NT2/D1 (cell line): Measurements from ENCODE around the gene TFRC.

ENCODE experiments used
- DNase-seq: peaks from one replicate; pipeline ENCODE4 v3.0.0-alpha.2; 2011; ENCODE audit warnings: low read depth, low spot score
- H3K27me3 ChIP-seq: 2 replicates; pipeline ENCODE4 v1.6.0; 2011; ENCODE audit warnings: mild to moderate bottlenecking; ENCODE audit not compliant: insufficient read length, insufficient read depth
- H3K36me3 ChIP-seq: 2 replicates; pipeline ENCODE4 v1.6.1; 2011; ENCODE audit warnings: mild to moderate bottlenecking, low read length, mixed read lengths; ENCODE audit not compliant: insufficient read depth, insufficient read length
- H3K4me1 ChIP-seq: 2 replicates; pipeline ENCODE4 v1.5.1; 2011; ENCODE audit not compliant: insufficient read depth, insufficient read length
- H3K4me3 ChIP-seq: 2 replicates; pipeline ENCODE4 v1.5.1; 2011; ENCODE audit warnings: low read depth; ENCODE audit not compliant: insufficient read length
- H3K9ac ChIP-seq: 2 replicates; pipeline ENCODE4 v1.6.0; 2011; ENCODE audit warnings: low read depth; ENCODE audit not compliant: insufficient read length
- H3K9me3 ChIP-seq: 2 replicates; pipeline ENCODE4 v1.5.1; 2011; ENCODE audit warnings: mild to moderate bottlenecking, low read length; ENCODE audit not compliant: insufficient read depth
- SUZ12 ChIP-seq: IDR thresholded peaks from 2 replicates; pipeline ENCODE4 v1.6.1; 2011; ENCODE audit not compliant: insufficient read length, insufficient read depth; ENCODE audit errors: extremely low read depth
- YY1 ChIP-seq: IDR thresholded peaks from 2 replicates; pipeline ENCODE4 v1.6.1; 2011; ENCODE audit not compliant: insufficient read length, insufficient read depth
- ZNF274 ChIP-seq: IDR thresholded peaks from 2 replicates; pipeline ENCODE4 v1.6.1; 2011; ENCODE audit warnings: mild to moderate bottlenecking, low read depth, low read length

Gene TFRC

GRCh38 chr3:196016485-196016884, 65.4 kb downstream of the TFRC start:
- no peaks in the 10 kb centered on the region for H3K4me1 ChIP-seq
- TF ChIP-seq ZNF274 (no peak), YY1 (no peak), SUZ12 (no peak)
- peaks cover 3% of the 10 kb centered on the region; the same call in 1 of the 2 replicates for H3K9me3 ChIP-seq
- no peaks in the 10 kb centered on the region for H3K36me3 ChIP-seq
- H3K27me3 ChIP-seq: peaks cover 2% of the 10 kb centered on the region
- no peak overlapping the region for H3K9ac ChIP-seq
- DNase-seq: no peak
- no peak overlapping the region for H3K4me3 ChIP-seq

- TF ChIP-seq YY1: no peak
- no peak for TF ChIP-seq ZNF274
- no peak for TF ChIP-seq SUZ12
- Histone ChIP-seq H3K27me3 (peaks cover 2% of the 10 kb centered on the region), H3K36me3 (no peaks in the 10 kb centered on the region), H3K4me1 (no peaks in the 10 kb centered on the region), H3K9ac (no peak overlapping the region), H3K9me3 (peaks cover 4% of the 10 kb centered on the region; the same call in 1 of the 2 replicates), H3K4me3 (no peak overlapping the region)
- DNase-seq: no peak
Measured at GRCh38 chr3:196016059-196016458, 65.8 kb downstream of the TFRC start.

- Histone ChIP-seq H3K27me3 (peaks cover 2% of the 10 kb centered on the region), H3K4me3 (no peak overlapping the region), H3K4me1 (no peaks in the 10 kb centered on the region), H3K9ac (no peak overlapping the region), H3K9me3 (peaks cover 4% of the 10 kb centered on the region; the same call in 1 of the 2 replicates), H3K36me3 (no peaks in the 10 kb centered on the region)
- TF ChIP-seq YY1: no peak
- no peak for TF ChIP-seq SUZ12
- TF ChIP-seq ZNF274: no peak
- no peak for DNase-seq
Measured at GRCh38 chr3:196013587-196014487, 68.1 kb downstream of the TFRC start.

GRCh38 chr3:196012941-196013476, 68.9 kb downstream of the TFRC start:
- H3K9ac ChIP-seq: no peak overlapping the region
- TF ChIP-seq SUZ12 (no peak), ZNF274 (no peak), YY1 (no peak)
- no peak overlapping the region for H3K4me3 ChIP-seq
- peaks cover 4% of the 10 kb centered on the region; the same call in 1 of the 2 replicates for H3K9me3 ChIP-seq
- peaks cover 2% of the 10 kb centered on the region for H3K27me3 ChIP-seq
- DNase-seq: no peak
- no peaks in the 10 kb centered on the region for H3K4me1 ChIP-seq
- no peaks in the 10 kb centered on the region for H3K36me3 ChIP-seq

- no peak overlapping the region for H3K9ac ChIP-seq
- H3K4me3 ChIP-seq: no peak overlapping the region
- peaks cover 4% of the 10 kb centered on the region; the same call in 1 of the 2 replicates for H3K9me3 ChIP-seq
- no peaks in the 10 kb centered on the region for H3K4me1 ChIP-seq
- H3K27me3 ChIP-seq: peaks cover 2% of the 10 kb centered on the region
- TF ChIP-seq YY1: no peak
- TF ChIP-seq ZNF274: no peak
- no peak for TF ChIP-seq SUZ12
- DNase-seq: no peak
- no peaks in the 10 kb centered on the region for H3K36me3 ChIP-seq
Measured at GRCh38 chr3:196012481-196012880, 69.4 kb downstream of the TFRC start.

- Histone ChIP-seq H3K9me3 (peaks cover 4% of the 10 kb centered on the region; the same call in 1 of the 2 replicates), H3K4me1 (no peaks in the 10 kb centered on the region), H3K9ac (no peak overlapping the region), H3K36me3 (no peaks in the 10 kb centered on the region), H3K27me3 (peaks cover 2% of the 10 kb centered on the region), H3K4me3 (no peak overlapping the region)
- no peak for DNase-seq
- TF ChIP-seq SUZ12: no peak
- TF ChIP-seq ZNF274: no peak
- TF ChIP-seq YY1: no peak
Measured at GRCh38 chr3:196009456-196009855, 72.4 kb downstream of the TFRC start.

GRCh38 chr3:196008929-196009328, 73.0 kb downstream of the TFRC start:
- Histone ChIP-seq H3K4me3 (no peak overlapping the region), H3K9me3 (peaks cover 4% of the 10 kb centered on the region; the same call in 1 of the 2 replicates), H3K36me3 (no peaks in the 10 kb centered on the region), H3K27me3 (peaks cover 2% of the 10 kb centered on the region), H3K4me1 (no peaks in the 10 kb centered on the region), H3K9ac (no peak overlapping the region)
- no peak for DNase-seq
- TF ChIP-seq YY1 (no peak), SUZ12 (no peak)
